Hematopoietic multipotent progenitor cell treated with erythropoietin and hydrocortisone succinate and interleukin-3 and kit ligand, for 15 days (in vitro differentiated cells): ENCODE results near the gene RHEX.
"Not testable (repeated sequence)": the region's sequence is repeated elsewhere in the genome, so short reads cannot be mapped to it uniquely, and the experiment has no call there.

ENCODE experiments used
- DNase-seq: peaks from one replicate; pipeline ENCODE4 v3.0.0-alpha.2; 2015; ENCODE audit warnings: low spot score

The RHEX gene

DNA sequence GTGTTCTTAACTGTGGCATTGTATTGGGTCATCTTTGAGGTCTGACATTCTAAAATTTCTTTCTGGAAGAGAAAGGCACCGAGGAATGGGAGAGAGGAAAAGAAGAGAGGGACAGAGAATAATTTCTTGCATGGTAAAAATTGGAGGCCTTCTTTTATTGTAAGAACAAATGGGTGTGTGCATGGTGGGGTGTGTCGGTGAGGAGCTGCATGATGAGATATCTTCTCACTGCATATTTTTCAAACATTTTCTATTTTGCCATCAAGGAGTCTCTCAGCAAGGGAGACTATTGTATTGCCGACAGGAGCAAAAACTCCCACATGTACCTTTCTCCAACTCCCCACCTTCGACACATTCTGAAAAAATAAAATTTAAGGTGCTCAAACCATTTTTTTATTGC, 22.8 kb upstream of the RHEX start:
- peak; percentile 42 for DNase-seq

DNA sequence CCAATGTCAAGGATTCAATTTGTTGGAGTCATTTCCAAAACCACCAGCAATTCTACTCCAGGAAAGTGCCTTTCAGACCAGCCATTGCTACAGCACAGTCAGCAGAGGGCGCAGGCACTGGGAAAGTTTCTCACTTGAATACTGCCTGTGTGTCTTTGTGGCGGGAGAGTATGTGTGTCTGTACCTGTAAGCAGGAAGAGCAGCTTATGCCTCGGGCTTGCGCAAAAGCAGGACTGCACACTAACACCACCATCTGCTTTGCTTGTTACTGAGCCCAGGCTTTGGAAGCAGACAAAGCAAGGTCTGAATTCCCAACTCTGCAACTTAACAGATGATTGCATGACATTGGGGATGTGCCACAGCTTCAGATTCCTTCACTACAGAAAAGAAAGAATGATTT, 22.3 kb upstream of the RHEX start:
- DNase-seq, result peak; percentile 65

DNA sequence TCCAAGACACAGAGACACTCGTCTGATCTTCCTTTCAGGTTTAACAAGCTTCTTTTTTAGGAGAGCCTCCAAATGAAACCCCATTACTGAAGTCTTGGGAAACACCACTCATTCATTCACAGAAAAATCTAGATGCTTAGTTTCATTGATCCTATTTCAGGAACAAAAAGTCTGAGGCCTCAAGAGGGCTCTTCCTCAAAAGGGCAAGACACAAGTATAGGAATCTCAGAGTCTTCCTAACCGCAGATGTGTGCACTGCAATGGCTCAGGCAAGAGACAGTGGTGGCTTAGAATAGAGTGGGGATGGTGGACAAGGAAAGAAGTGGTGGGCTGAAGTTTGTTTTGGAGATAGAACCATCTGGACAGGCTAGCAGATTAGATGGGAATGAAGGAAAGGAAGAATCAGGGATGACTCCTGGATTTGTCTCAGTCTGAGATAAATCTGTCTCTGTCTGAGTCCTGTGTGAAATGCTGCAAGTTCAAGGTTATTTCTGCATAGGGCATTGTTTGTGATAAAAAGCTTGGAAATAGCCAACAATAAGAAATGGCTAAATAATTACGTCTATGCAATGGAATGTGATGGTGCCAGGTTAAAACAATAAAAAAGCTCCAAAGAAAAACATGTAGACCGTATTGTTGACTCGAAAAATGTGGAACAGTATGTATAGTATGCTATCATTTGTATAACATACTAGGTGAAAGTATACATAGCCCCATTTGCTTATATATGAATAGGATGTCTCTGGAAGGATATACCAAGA, 20.4 kb upstream of the RHEX start:
- DNase-seq, result no peak

DNA sequence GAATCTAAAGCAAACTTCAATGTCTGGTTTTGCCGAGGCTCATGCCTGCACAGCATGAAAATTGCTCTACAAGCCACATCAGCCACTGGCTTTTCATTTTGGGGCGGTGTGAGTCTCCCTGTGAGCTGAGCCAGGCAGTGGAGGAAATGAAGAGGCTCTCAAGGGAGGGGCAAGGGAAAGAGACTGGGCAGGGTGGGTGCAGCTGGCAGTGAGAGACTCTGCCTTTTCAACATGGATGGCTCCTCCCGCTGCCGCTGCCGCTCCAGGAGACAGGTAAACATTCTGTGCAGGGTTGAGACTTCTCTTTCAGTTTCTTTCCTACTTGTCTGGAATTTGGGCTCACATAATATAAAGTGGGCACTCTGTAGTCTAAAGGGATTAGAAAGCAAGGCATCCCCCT, 17.9 kb upstream of the RHEX start:
- DNase-seq, result peak; percentile 6

DNA sequence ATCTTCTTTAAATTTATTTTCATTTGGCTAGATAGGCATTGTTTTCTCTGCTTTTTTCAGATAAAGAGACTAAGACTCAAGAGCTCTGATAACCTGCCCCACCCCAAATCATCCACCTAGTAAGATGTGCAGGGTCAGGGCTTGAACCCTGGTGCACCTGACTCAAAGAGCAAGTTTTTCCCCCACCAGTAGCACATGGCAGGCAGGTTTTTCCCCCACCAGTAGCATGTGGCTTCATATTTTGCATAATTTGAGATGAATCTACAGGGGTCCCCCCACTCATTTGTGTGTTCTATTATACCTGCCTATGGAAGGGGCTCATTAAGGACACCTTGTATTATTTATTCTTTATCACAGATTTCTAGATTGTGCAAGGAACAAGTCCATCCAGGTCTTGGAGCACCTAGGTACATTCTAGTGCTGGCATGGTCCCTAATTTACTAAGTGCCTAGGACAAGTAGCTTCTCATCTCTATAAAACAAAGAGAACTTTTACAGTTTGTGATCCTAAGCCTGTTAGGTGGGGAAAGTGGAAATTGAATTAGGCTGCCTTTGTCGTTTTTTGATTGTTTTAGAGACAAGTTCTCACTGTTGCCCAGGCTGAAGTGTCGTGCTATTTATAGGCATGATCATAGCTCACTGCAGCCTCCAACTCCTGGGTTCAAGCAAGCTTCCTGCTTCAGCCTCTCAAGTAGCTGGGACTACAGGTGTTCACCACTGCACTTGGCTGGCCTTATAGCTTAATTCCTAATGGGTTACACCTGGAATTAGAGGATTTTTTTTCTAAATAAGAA, 16.1 kb upstream of the RHEX start:
- DNase-seq, result no peak

DNA sequence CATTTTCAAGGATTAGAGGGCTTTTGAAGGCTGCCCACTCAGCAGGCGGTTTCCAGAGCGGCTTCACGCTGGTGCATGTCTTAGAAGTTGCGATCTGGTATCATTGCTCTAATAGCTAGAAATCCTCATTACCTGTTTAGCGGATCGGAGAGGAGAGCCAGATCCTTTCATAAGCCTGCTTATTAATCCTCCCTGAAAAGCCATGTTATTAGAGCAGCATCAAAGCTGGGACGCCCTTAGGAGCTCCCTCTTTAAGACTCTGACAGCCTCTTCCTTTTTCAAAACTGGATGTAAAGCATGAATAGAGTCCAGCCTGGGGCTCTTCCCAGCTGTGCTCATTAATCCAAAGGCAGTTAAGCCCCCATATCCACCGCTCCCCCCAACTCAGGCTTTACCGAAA, 15.4 kb upstream of the RHEX start:
- DNase-seq, result no peak

DNA sequence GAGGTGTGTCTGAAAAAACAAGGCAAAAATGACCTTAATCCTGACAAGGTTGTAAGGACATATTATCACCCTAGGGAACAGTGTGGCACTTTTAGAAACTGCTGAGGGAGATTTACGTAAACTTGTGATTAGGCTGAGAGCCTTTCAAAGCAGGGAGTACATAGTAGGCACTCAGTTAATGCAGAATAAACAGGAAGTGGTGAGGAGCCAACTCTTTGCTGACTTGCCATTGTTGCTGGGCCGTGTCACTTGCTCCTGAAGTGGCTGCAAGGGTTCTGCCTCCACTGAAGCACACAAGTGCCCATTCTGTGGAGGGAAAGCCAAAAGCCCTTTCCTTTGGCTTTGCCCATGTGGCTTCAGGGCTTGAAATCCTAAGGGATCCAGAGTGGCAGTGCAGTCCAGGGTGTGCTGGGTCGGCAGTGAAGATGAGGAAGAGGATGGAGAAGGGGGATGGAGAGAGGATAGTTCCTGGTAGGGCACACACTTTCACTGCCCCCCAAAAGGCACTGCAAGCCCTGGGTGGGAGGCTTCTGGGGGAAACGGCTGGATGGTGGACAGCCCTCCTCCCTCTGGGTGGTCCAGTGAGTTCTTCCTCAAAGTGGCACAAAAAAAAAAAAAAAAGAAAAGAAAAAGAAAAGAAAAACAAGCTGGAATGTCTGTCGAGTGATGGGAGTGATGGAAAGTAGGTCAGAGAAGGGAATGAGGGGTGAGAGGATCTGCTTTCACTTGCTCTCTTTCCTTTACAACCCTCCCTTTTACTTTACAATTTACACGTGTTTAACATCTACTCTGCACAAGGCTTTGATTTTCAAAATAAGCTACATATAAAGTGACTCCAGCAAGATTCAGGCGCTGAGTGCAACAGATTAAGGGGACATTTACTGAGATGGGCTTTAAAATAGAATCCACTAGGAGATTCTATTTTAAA, 13.7 kb upstream of the RHEX start:
- no peak for DNase-seq

DNA sequence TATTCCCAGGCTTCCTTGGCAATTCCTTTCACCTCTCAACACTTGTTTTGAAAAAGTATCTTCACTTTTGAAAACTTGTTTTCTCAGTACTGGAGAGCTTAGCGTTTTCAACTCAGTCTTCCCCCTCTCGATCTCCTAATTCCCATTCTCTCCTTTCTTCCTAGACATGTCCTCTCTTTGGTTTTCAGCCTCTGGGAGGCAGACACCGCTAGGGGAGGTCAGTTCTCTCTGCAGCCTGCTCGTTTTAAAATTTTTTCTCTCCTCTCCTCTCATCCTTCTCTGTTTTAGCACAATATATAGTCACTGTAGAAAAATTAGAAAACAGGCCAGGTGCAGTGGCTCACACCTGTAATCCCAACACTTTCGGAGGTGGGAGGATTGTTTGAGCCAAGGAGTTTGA, 12.6 kb upstream of the RHEX start:
- DNase-seq, result no peak

DNA sequence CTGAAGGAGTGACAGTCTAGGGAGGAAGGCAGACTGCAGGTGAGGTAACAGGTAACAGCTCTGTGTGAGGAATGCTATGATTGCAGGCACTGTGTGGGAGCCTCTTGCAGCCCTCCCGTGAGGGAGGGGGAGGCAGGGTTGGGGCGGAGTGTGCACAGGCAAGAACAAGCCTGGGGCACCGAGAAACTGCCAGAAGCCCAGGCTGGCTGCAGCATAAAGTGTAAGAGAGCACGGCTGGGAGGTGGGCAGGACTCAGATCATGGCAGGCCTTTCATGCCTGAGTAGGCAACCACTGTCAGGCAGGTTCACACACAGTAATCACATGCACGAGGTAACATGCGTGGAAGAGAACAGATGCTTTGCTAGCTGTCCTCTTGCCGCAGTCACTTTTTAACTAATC, 11.3 kb upstream of the RHEX start:
- DNase-seq, result no peak

DNA sequence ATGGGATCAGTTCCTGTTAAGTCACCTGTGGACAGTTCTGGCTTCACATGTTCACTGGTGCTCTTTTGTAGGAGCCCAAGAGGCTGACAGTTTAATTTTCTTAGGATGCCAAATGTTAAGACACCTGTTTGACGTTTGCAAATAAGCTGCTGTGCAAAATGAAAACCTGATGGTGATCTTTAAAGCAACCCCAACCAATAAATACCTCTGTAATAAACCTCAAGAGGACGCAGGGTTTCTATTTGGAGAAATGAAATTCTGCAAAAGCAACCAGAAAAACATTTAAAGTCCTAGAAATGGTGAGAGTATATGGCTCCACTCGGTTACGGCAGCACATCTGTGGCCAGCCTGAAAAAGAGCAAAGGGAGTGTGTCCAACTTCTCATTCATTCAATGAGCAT, 5.7 kb upstream of the RHEX start:
- DNase-seq, result no peak

DNA sequence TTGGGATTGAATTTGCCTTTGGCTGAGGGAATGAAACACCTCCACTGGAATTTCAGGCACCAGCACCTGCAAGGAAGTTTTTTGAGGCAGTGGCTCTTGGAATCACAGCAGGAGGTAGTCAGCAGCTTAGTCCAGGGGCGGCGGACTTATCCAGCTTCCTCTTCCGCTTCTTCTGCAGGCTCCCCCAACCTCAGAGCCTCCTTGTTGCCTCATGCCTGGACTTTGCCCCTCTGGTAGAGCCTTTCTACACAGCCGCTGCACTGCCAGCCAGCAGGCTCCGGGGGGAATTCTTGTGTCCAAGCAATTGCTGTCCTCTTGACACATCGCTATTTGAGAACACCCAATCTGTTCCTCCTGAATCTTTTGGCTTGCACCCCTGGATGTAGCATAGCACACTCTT, 4.4 kb upstream of the RHEX start:
- DNase-seq, result no peak

DNA sequence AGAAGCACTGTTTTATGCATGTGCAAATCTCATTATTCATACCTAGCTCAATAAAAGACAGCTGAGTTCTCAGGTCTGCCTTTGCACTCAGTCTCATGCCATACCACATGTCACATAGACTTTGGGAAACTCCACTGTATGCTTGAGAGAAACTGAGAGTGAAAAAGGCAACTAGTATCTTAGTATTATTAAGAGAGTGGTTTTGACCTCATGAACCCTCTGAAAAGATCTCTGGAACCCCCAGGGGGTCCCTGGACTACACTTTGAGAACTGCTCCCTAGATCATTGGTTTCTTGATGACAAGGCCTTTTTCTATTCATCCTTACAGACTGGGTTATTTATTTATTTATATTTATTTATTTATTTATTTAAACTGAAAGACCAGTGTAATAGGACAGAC, 3.7 kb upstream of the RHEX start:
- no peak for DNase-seq

DNA sequence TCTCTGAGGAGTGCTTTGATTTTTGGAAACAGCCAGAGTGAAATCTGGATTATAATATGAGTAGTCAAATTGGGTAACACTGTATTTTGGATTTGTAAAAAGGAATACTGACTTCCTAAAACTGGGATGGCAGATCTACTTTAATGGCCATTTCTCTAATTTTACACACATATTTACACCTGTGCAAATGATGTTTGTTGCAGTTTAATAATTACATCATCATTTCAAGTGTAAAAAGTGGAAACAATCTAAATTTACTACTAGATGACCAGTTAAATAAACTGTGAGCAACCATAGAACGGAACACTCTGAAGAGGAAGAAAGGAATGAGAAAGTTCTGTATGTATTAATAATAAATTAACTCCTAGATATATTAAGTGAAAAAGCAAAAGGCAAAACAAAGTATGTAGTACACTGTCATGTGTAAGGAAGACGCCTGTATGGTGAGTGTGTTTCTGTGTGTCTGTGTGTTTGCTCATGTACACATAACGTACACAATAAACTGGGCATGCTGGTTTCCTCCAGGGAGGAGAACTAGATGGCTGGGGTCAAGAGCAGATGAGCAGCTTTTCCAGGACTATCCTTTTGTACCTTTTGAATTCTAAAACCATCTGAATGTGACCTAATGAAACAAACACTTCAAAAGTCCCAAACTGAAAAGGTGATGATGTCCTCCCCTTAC, 2.9 kb upstream of the RHEX start:
- DNase-seq, result no peak

DNA sequence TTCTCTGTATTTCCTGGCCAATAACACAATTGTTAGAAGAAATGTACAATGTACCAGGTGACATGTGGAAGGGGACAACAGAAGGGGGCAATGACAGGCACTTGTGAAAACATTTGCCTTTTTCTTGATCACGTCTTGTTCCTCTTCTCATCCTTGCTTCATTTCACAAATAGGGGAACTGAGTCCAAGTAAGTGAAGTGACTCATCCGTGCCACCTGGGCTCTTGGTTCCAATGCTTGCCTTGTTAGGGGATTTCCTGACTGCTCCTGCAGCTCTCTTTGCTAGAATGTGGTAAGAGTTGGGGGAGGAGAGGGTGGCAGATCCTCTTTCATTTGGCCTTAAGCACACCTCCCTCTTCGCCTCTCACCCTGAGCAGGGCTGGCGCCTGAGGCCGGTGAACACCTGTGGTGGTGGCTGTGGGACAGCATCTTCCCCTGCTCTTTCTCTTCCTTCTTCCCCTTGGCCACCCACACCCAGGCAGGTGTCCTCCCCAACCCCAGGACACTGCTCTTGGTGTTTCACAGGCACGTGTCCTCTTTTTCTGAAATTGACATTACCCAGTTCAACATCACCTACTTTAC, 2.2 kb upstream of the RHEX start:
- DNase-seq, result no peak

DNA sequence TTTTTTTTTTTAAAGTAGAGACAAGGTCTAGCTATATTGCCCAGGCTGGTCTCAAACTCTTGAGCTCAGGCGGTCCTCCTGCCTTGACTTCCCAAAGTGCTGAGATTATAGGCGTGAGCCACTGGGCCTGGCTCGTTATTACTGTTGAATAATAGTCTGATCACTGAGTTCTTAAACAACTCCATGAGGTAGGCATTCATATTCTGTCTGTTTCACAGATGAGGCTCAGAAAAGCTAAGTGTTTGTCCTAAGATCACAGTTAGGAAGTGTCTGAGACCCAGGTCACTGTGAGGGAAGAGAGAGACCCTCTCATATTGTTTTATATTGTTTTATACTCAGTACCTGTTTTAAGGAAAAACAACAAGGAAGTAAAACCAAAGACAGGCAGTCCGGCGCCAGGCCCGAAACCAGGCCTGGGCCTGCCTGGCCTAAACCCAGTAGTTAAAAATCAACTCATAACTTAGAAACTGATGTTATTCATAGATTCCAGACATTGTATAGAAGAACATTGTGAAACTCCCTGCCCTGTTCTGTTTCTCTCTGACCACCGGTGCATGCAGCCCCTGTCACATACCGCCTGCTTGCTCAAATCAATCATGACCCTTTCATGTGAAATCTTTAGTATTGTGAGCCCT, 625 bp upstream of the RHEX start:
- not testable (repeated sequence) for DNase-seq

DNA sequence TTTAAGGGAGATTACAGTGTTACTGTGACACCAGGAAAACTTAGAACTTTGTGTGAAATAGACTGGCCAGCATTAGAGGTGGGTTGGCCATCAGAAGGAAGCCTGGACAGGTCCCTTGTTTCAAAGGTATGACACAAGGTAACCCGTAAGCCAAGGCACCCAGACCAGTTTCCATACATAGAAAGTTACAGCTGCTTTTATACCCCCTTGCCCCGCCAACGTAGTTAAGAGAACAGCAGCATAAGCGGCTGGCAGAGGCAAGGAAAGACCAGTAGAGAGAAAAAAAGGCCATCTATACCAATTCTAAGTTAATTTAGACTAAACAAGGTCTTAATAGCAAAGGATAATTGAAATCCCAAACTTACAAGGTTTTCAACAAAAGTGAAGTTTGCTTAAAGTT, 643 bp downstream of the RHEX start:
- DNase-seq, result not testable (repeated sequence)

DNA sequence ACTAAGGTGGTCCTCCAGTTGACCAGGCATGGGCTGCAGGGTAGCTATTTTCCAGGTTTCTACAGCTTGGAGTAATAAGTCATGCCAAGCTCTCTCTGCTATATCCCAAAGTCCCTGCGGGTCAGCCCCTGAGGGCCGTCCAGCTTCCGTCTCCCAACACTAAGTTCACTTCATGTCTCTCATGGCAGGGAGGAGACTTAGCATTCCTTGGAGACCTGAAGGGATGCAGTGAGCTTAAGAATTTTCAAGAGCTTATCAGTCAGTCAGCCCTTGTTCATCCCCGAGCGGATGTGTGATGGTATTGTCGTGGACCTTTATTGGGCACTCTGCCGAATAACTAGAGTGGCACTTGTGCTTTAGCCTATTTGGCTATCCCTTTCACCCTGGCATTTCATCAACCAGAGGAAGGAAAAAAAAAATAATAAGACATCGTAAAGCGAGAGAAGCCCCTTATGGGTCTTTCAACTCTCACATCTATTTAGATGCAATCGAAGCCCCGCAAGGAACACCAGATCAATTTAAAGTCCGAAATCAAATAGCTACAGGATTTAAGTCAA, 2.2 kb downstream of the RHEX start:
- DNase-seq, result not testable (repeated sequence)

DNA sequence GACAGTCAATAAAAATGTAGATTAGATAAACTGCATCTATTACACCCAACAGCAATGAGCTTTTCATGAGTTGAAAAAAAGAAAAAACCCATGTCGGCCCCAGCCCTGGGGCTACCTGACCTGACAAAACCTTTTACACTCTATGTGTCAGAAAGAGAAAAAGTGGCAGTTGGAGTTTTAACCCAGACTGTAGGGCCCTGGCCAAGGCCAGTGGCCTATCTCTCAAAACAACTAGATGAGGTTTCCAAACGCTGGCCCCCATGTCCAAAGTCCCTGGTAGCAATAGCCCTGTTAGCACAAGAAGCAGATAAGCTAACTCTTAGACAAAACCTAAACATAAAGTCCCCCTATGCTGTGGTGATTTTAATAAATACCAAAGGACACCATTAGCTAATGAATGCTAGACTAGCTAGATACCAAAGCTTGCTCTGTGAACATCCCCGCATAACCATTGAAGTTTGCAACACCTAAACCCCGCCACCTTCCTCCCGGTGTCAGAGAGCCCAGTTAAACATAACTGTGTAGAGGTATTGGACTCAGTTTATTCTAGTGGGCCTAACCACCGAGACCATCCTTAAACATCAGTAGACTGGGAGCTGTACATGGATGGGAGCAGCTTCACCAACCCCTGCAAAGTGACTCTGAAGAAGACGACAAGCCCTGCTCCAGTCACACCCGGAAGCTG, 2.8 kb downstream of the RHEX start:
- not testable (repeated sequence) for DNase-seq

DNA sequence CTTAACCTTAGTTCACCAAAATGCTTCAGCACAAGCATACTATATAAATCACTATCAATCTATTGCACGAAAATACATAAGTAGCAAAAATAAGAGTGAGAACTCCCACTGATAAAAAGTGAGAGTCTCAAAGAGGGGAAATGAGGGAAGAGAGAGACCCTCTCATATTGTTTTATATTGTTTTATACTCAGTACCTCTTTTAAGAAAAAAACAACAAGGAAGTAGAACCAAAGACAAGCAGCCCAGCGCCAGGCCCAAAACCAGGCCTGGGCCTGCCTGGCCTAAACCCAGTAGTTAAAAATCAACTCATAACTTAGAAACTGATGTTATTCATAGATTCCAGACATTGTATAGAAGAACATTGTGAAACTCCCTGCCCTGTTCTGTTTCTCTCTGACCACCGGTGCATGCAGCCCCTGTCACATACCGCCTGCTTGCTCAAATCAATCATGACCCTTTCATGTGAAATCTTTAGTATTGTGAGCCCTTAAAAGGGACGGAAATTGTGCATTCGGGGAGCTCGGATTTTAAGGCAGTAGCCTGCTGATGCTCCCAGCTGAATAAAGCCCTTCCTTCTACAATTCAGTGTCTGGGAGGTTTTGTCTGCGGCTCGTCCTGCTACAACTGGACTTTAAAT, 5.4 kb downstream of the RHEX start:
- DNase-seq, result not testable (repeated sequence)

DNA sequence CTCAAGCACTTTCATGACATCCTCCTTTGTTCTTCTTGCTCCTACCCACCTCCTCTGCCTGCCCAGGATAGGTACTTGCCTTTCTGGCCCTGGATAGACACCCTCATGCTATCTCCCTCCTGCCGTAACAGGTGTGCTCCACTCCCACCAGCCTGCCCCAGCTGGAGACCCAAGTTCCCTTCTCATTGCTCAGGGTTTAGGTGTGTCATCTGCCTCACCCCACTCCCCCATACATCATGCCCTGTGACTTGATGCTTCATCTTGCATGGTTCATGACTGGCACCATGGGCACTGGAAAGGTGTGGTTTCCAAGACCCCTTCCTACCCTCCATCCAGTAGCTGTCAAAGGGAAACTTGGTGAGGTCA, 5.9 kb downstream of the RHEX start:
- no peak for DNase-seq
